Ascending aorta (tissue), 2 donors: ENCODE data around the gene CABCOCO1. TPM values are rescaled to one million over a fixed set of nuclear protein-coding genes. Genes with fewer than 3 reads are reported as not detected.
"Not testable (repeated sequence)": the region's sequence is repeated elsewhere in the genome, so short reads cannot be mapped to it uniquely, and the experiment has no call there.

Experiments
- DNase-seq, 2 donors: peaks; one replicate each; pipeline ENCODE4 v3.0.0-alpha.2; 2019; ENCODE audit warnings: low spot score in 2 of 2
- H3K27ac ChIP-seq, 2 donors: fragments of 200-600 bp; sonication (generic); one replicate each; pipeline ENCODE4 v1.5.1; 2016 to 2017; ENCODE audit warnings: mild to moderate bottlenecking in 1 of 2
- H3K27me3 ChIP-seq: fragments of 200-600 bp; sonication (generic); one replicate; pipeline ENCODE4 v1.5.1; 2017
- H3K36me3 ChIP-seq, 2 donors: fragments of 200-600 bp; sonication (generic); one replicate each; pipeline ENCODE4 v1.5.1; 2016
- H3K4me1 ChIP-seq, 2 donors: fragments of 200-600 bp; sonication (generic); one replicate each; pipeline ENCODE4 v1.5.1; 2016 to 2017; ENCODE audit warnings: mild to moderate bottlenecking in 1 of 2
- H3K4me3 ChIP-seq, 2 donors: fragments of 200-600 bp; sonication (generic); one replicate each; pipeline ENCODE4 v1.5.1; 2016 to 2017; ENCODE audit warnings: mild to moderate bottlenecking in 1 of 2
- H3K9me3 ChIP-seq, 2 donors: fragments of 200-600 bp; sonication (generic); one replicate each; pipeline ENCODE4 v1.5.1; 2016
- CTCF ChIP-seq, 3 experiments: fragments of 200-600 bp in 2 of 3; fragments of 450-650 bp in 1 of 3; sonication (generic) in 2 of 3; IDR thresholded peaks; one replicate each; pipeline ENCODE4 v1.5.1; 2016 to 2019; ENCODE audit warnings: antibody characterized with exemption in 3 of 3, mild to moderate bottlenecking in 1 of 3, moderate library complexity in 1 of 3
- intact Hi-C: fragments of 100-400 bp; cut with DNase I; formaldehyde crosslinking; loops from one replicate; pipeline ENCODE4 v1.15.1; 2023
- total RNA-seq: library from RNA; depleted of rRNA; stranded (reverse); fragments of >200 nt; gene quantifications from one replicate; pipeline ENCODE4 v1.1.0, GENCODE V29; 2016

CABCOCO1 gene
- total RNA-seq, 1 donor from 2014 or later: not detected

- no peak for TF ChIP-seq CTCF (IDR thresholded peaks at IDR 0.05)
Measured at GRCh38 chr10:61701055-61701705, 38.5 kb downstream of the CABCOCO1 start.

DNA sequence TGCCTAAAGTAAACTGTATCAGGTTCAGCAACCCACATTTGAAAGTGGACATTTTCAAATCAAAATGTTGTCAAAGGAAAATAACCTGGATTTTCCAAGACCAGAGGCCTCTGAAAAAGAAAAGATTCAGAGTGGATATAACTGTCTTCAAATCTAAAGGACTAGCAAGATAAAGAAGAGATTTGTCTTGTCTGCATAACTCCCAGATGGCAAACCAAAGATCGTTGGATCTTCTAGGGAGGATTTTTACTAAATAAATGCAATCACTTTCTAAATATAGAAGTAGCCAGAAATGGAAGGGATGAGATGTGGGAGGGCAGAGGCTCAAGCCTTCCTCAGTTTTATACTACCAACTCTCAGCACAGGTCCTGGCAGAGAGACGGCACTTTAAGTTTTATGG lies 39.0 kb downstream of the CABCOCO1 start:
- Histone ChIP-seq H3K27ac (no peak overlapping the region), H3K36me3 (no peaks in the 10 kb centered on the region), H3K27me3 (no peaks in the 10 kb centered on the region), H3K9me3 (no peaks in the 10 kb centered on the region), H3K4me1 (no peaks in the 10 kb centered on the region), H3K4me3 (no peak overlapping the region)
- DNase-seq: no peak
- no peak for TF ChIP-seq CTCF (IDR thresholded peaks at IDR 0.05)
- intact Hi-C loops: no loop called here

More at GRCh38 chr10:61701055-61701705, 38.5 kb downstream of the CABCOCO1 start:
- no peaks in the 10 kb centered on the region for H3K27me3 ChIP-seq
- intact Hi-C loops: no loop called here
- no peaks in the 10 kb centered on the region for H3K9me3 ChIP-seq
- no peak overlapping the region for H3K27ac ChIP-seq
- H3K36me3 ChIP-seq: no peaks in the 10 kb centered on the region
- no peak overlapping the region for H3K4me3 ChIP-seq
- no peaks in the 10 kb centered on the region for H3K4me1 ChIP-seq
- DNase-seq: no peak

DNA sequence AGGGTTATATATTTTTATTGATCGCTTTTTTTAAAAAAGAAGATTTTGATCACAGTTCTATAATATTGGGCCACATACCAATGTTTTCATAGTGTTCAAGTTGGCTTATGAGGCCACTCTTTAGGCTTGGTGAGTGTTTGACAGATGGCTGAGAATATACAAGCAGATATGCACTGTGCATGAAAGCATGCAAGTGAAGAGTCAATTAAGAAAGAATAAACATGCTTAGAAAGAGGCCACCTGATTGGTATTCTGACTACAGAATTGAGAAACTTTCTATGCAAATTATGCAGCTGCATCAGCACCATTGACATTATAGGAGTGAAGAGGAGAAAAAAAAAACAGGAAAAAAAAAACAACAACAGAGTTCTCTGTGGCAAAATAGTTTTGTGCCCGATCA lies 39.9 kb downstream of the CABCOCO1 start:
- TF ChIP-seq CTCF (IDR thresholded peaks at IDR 0.05): no peak
- Histone ChIP-seq H3K4me1 (no peaks in the 10 kb centered on the region), H3K36me3 (no peaks in the 10 kb centered on the region), H3K4me3 (no peak overlapping the region), H3K27ac (no peak overlapping the region), H3K9me3 (no peaks in the 10 kb centered on the region), H3K27me3 (no peaks in the 10 kb centered on the region)
- intact Hi-C loops: no loop called here
- DNase-seq: no peak

DNA sequence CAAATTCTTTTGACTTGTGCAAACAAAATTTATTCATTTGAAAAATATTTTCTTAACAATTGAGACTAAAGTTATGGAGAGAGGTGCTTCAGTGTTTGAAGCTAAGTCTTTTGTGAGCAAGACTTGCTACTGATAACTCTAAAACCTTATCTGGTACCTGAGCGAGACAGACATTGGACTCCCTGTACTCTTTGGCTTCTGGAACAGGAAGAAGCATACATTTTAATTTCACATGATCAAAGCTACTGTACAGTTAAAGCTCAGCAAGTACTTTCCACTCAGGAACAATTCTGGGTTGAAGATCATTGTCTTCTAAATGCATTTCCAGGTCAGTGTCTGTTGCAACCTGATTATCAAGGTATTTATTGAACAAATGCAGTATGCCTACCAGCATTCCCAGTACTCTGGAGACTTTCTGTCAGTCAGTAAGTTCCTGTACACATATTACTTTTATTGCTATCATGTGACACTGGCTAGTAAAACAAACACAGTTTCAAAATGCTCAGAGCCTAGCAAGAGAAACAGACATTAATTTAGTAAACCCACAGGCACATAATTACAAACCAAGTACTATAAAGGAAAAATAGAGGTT lies 42.4 kb downstream of the CABCOCO1 start:
- no peak for TF ChIP-seq CTCF (IDR thresholded peaks at IDR 0.05)
- H3K27me3 ChIP-seq: no peaks in the 10 kb centered on the region
- H3K4me1 ChIP-seq: no peaks in the 10 kb centered on the region
- H3K4me3 ChIP-seq: no peak overlapping the region
- intact Hi-C loops: no loop called here
- no peaks in the 10 kb centered on the region for H3K36me3 ChIP-seq
- no peaks in the 10 kb centered on the region for H3K9me3 ChIP-seq
- no peak overlapping the region for H3K27ac ChIP-seq
- DNase-seq: no peak

- H3K27ac ChIP-seq: no peak overlapping the region
- H3K4me3 ChIP-seq: no peak overlapping the region
- intact Hi-C loops: no loop called here
- no peak for TF ChIP-seq CTCF (IDR thresholded peaks at IDR 0.05)
- no peaks in the 10 kb centered on the region for H3K27me3 ChIP-seq
- no peaks in the 10 kb centered on the region for H3K4me1 ChIP-seq
- no peak for DNase-seq
- H3K36me3 ChIP-seq: no peaks in the 10 kb centered on the region
- no peaks in the 10 kb centered on the region for H3K9me3 ChIP-seq
Measured at GRCh38 chr10:61708846-61709245, 46.1 kb downstream of the CABCOCO1 start.

- H3K36me3 ChIP-seq, H3K4me1 ChIP-seq, H3K4me3 ChIP-seq, H3K27ac ChIP-seq, intact Hi-C loops, H3K27me3 ChIP-seq, H3K9me3 ChIP-seq, DNase-seq: not testable (repeated sequence)
Measured at GRCh38 chr10:61712105-61712504, 49.4 kb downstream of the CABCOCO1 start.

GRCh38 chr10:61719475-61719874 lies 56.7 kb downstream of the CABCOCO1 start:
- H3K27me3 ChIP-seq, H3K4me1 ChIP-seq, H3K36me3 ChIP-seq, H3K4me3 ChIP-seq, H3K9me3 ChIP-seq, intact Hi-C loops, H3K27ac ChIP-seq, DNase-seq: not testable (repeated sequence)
